CD14-positive monocyte (primary cell): Measurements from ENCODE around the gene ZNF407. TPM values are rescaled to one million over a fixed set of nuclear protein-coding genes. Genes with fewer than 3 reads are reported as not detected.

Experiments
- DNase-seq, 3 donors: peaks; one replicate each; pipeline ENCODE4 v3.0.0-alpha.2; 2011 to 2022
- H2AFZ ChIP-seq: 2 replicates; pipeline ENCODE4 v1.6.0; 2012; ENCODE audit warnings: mild to moderate bottlenecking, low read depth, low read length, inconsistent platforms; ENCODE audit not compliant: insufficient read depth, poor library complexity, severe bottlenecking
- H3K27ac ChIP-seq, 2 donors: 1 replicate in 1 of 2; 2 replicates in 1 of 2; pipeline ENCODE4 v1.5.1; 2012 to 2013; ENCODE audit warnings: low read length in 2 of 2, control low read depth in 1 of 2, inconsistent platforms in 1 of 2, low read depth in 1 of 2, mild to moderate bottlenecking in 1 of 2
- H3K27me3 ChIP-seq, 2 donors: one replicate each; pipeline versions ENCODE4 v1.6.0 to v1.6.1; 2011 to 2013; ENCODE audit warnings: low read length in 2 of 2; ENCODE audit not compliant: control insufficient read depth in 2 of 2, insufficient read depth in 2 of 2
- H3K36me3 ChIP-seq, 2 donors: replicated peaks in 1 of 2; 1 replicate in 1 of 2; 2 replicates in 1 of 2; pipeline versions ENCODE4 v1.5.1 to v1.6.1; 2012 to 2013; ENCODE audit warnings: low read length in 2 of 2, control low read depth in 1 of 2, inconsistent platforms in 1 of 2, mild to moderate bottlenecking in 1 of 2; ENCODE audit not compliant: insufficient read depth in 2 of 2, control insufficient read depth in 1 of 2
- H3K4me1 ChIP-seq, 2 donors: 1 replicate in 1 of 2; 2 replicates in 1 of 2; pipeline versions ENCODE4 v1.5.1 to v1.6.1; 2012 to 2013; ENCODE audit warnings: low read length in 2 of 2, control low read depth in 1 of 2, inconsistent platforms in 1 of 2, mild to moderate bottlenecking in 1 of 2, moderate library complexity in 1 of 2; ENCODE audit not compliant: insufficient read depth in 2 of 2, control insufficient read depth in 1 of 2
- H3K4me2 ChIP-seq: replicated peaks from 2 replicates; pipeline ENCODE3; 2012; ENCODE audit warnings: low read length, moderate library complexity, mild to moderate bottlenecking; ENCODE audit not compliant: poor library complexity, severe bottlenecking; ENCODE audit errors: extremely low read depth
- H3K4me3 ChIP-seq, 3 experiments: fragments of 200-600 bp in 1 of 3; sonication (generic) in 1 of 3; replicated peaks in 1 of 3; 1 replicate in 2 of 3; 2 replicates in 1 of 3; pipeline ENCODE4 v1.5.1; 2011 to 2013; ENCODE audit warnings: low read length in 3 of 3, mild to moderate bottlenecking in 3 of 3, control low read depth in 2 of 3, low read depth in 2 of 3, inconsistent platforms in 1 of 3, moderate library complexity in 1 of 3
- H3K79me2 ChIP-seq: 2 replicates; pipeline ENCODE4 v1.6.0; 2012; ENCODE audit warnings: mild to moderate bottlenecking, control low read depth, inconsistent platforms, low read length, moderate library complexity; ENCODE audit not compliant: insufficient read depth
- H3K9ac ChIP-seq: 2 replicates; pipeline ENCODE4 v1.6.0; 2017; ENCODE audit warnings: low read length, mild to moderate bottlenecking; ENCODE audit not compliant: insufficient read depth, poor library complexity, severe bottlenecking
- H3K9me3 ChIP-seq, 2 donors: replicated peaks in 1 of 2; 1 replicate in 1 of 2; 2 replicates in 1 of 2; pipeline versions ENCODE4 v1.5.1 to v1.6.1; 2012 to 2013; ENCODE audit warnings: low read length in 2 of 2, control low read depth in 1 of 2; ENCODE audit not compliant: control insufficient read depth in 1 of 2, insufficient read depth in 1 of 2
- H4K20me1 ChIP-seq: 2 replicates; pipeline ENCODE4 v1.6.0; 2012; ENCODE audit warnings: mild to moderate bottlenecking, low read length, control low read depth, moderate library complexity; ENCODE audit not compliant: insufficient read depth
- H3K27ac Mint-ChIP-seq, 7 donors: one replicate each; pipeline ENCODE4 v1.8.0; 2020; ENCODE audit warnings: mild to moderate bottlenecking in 7 of 7, mixed read lengths in 7 of 7, moderate library complexity in 6 of 7, inconsistent platforms in 2 of 7
- H3K27me3 Mint-ChIP-seq, 3 donors: one replicate each; pipeline ENCODE4 v1.8.0; 2021 to 2022; ENCODE audit warnings: low read depth in 3 of 3, mild to moderate bottlenecking in 3 of 3, mixed read lengths in 3 of 3, moderate library complexity in 3 of 3, inconsistent platforms in 1 of 3
- H3K36me3 Mint-ChIP-seq, 2 donors: one replicate each; pipeline ENCODE4 v1.8.0; 2020; ENCODE audit warnings: mixed read lengths in 2 of 2, inconsistent platforms in 1 of 2, mild to moderate bottlenecking in 1 of 2
- H3K4me1 Mint-ChIP-seq: one replicate; pipeline ENCODE4 v1.8.0; 2020; ENCODE audit warnings: mild to moderate bottlenecking, mixed read lengths
- H3K4me3 Mint-ChIP-seq, 2 donors: one replicate each; pipeline ENCODE4 v1.8.0; 2020; ENCODE audit warnings: mild to moderate bottlenecking in 2 of 2, mixed read lengths in 2 of 2, moderate library complexity in 1 of 2
- H3K9me3 Mint-ChIP-seq, 7 donors: one replicate each; pipeline ENCODE4 v1.8.0; 2020 to 2022; ENCODE audit warnings: mixed read lengths in 7 of 7, mild to moderate bottlenecking in 6 of 7, moderate library complexity in 6 of 7, inconsistent platforms in 2 of 7
- WGBS: methylation state at CpG from one replicate; pipeline ENCODE4 v1.1.5; 2013; ENCODE audit warnings: missing lambda C conversion rate; ENCODE audit not compliant: insufficient coverage; 5-methylcytosine and 5-hydroxymethylcytosine counted together
- intact Hi-C, 2 donors: fragments of 100-400 bp; cut with micrococcal nuclease; formaldehyde crosslinking; loops; one replicate each; pipeline versions ENCODE4 v1.15.0 to v1.15.1; 2023
- polyA plus RNA-seq, 3 donors: library from polyadenylated mRNA; depleted of rRNA in 1 of 3; unstranded in 2 of 3; stranded (reverse) in 1 of 3; fragments of 300-500 nt in 2 of 3; fragments of >200 nt in 1 of 3; fragmentation: Illumina TruSeq in 2 of 3; gene quantifications; 1 replicate in 2 of 3; 2 replicates in 1 of 3; pipeline ENCODE4 v1.2.3, GENCODE V29; 2012 to 2021
- TF ChIP-seq, protein P1 (sequence below): fragments of 200-600 bp; IDR thresholded peaks from one replicate; pipeline ENCODE4 v1.8.0; 2022; ENCODE audit warnings: antibody characterized with exemption, mild to moderate bottlenecking

ZNF407 gene
- polyA plus RNA-seq, 3 donors: 1.3 to 3.6 (median 1.6) TPM

DNA sequence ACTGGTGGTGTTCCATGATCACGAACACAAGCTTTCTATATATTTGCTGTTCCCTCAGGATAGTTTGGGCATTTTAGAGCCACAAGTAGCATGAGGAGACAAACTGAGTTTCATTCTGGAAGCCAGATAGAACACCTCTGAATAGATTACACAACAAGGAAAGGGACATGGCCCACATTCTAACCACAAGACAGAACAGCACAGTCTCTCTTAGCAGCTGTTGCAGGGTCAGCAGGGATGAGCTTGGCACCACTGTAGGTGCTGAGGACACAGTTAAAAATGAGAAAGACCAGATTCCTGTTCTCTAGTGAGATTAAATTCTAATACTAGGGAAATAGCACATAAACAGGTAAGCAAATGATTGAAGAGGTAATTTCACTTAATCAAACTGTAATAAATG is 235.3 kb downstream of the ZNF407 start:
- no peaks in the 10 kb centered on the region for H3K4me1 ChIP-seq
- no peak for DNase-seq
- H3K79me2 ChIP-seq: no peaks in the 10 kb centered on the region
- H3K4me1 Mint-ChIP-seq: peaks cover 5% of the 10 kb centered on the region
- H4K20me1 ChIP-seq: no peaks in the 10 kb centered on the region
- no peaks in the 10 kb centered on the region for H3K27me3 ChIP-seq
- no CpG with 5 or more reads among the region's 1 CpG for WGBS
- no peak overlapping the region for H3K4me2 ChIP-seq
- no peak overlapping the region for H3K9ac ChIP-seq
- H3K9me3 Mint-ChIP-seq: no peaks in the 10 kb centered on the region
- no peak overlapping the region for H3K27ac Mint-ChIP-seq
- H3K4me3 ChIP-seq: no peak overlapping the region
- H3K4me3 Mint-ChIP-seq: no peak overlapping the region
- TF ChIP-seq, protein P1, sequence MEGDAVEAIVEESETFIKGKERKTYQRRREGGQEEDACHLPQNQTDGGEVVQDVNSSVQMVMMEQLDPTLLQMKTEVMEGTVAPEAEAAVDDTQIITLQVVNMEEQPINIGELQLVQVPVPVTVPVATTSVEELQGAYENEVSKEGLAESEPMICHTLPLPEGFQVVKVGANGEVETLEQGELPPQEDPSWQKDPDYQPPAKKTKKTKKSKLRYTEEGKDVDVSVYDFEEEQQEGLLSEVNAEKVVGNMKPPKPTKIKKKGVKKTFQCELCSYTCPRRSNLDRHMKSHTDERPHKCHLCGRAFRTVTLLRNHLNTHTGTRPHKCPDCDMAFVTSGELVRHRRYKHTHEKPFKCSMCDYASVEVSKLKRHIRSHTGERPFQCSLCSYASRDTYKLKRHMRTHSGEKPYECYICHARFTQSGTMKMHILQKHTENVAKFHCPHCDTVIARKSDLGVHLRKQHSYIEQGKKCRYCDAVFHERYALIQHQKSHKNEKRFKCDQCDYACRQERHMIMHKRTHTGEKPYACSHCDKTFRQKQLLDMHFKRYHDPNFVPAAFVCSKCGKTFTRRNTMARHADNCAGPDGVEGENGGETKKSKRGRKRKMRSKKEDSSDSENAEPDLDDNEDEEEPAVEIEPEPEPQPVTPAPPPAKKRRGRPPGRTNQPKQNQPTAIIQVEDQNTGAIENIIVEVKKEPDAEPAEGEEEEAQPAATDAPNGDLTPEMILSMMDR: no peak
- peaks cover 9 to 12% of the 10 kb centered on the region in 2 donors for H3K36me3 Mint-ChIP-seq
- intact Hi-C loops: loop anchor here in 1 of 2 donors (5.0 kb wide), 1 partner anchor 604 kb away; no protein-coding TSS in a partner anchor
- no peak overlapping the region for H2AFZ ChIP-seq
- H3K36me3 ChIP-seq: no peaks in the 10 kb centered on the region
- no peaks in the 10 kb centered on the region for H3K9me3 ChIP-seq
- H3K27ac ChIP-seq: no peak overlapping the region
- H3K27me3 Mint-ChIP-seq: peaks cover 0 to 4% (median 0%) of the 10 kb centered on the region in 3 donors

DNA sequence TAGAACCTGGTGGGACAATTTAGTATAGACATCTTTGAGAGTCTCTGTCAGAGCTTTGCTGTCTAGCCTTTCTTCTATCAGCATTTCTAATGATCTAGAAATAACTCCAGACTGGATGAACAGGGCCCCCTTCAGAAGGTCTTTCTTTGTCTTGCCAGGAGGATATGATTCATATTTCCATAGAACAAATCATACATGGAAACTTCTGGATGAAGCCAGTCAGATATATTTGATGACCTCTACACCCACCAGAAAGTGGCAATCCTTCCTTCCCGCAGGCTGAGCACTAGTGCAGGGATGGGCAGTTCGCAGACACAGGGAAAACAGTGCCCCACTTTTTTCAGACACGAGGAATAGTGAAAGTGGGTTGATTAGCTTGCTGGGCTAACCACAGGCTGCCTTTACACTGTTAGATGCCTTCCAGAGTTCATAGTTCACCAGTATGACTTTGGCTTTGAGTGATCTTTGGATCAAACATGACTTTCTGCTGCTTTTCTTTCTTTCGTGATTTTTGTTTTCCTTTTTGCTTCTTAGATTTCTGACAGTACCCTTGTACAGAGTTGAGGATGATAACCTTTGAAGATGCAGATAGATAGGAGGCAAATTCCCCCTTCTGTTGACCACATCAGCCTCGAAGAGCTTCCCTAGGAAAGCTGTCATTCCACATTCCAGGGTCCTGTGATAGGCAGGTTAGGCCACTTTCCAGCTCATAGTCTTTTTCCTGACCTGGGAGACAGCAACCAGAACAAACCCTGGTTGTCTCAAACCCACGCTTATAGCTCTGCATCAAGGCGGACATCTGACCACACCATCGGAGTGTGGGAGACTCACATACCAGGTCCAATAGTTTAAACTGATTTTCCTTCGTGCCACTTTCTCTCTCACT is 237.0 kb downstream of the ZNF407 start:
- Mint-ChIP-seq H3K27me3 (peaks cover 0 to 4% (median 0%) of the 10 kb centered on the region in 3 donors), H3K36me3 (peaks cover 15 to 16% of the 10 kb centered on the region in 2 donors), H3K4me3 (no peak overlapping the region), H3K27ac (no peak overlapping the region), H3K9me3 (no peaks in the 10 kb centered on the region), H3K4me1 (peaks cover 5% of the 10 kb centered on the region)
- Histone ChIP-seq H3K4me3 (no peak overlapping the region), H3K27ac (no peak overlapping the region), H3K9me3 (no peaks in the 10 kb centered on the region), H3K36me3 (peaks cover 0 to 3% of the 10 kb centered on the region in 2 donors), H3K4me2 (no peak overlapping the region), H3K9ac (no peak overlapping the region), H3K4me1 (no peaks in the 10 kb centered on the region), H3K27me3 (no peaks in the 10 kb centered on the region), H2AFZ (no peak overlapping the region), H4K20me1 (no peaks in the 10 kb centered on the region), H3K79me2 (no peaks in the 10 kb centered on the region)
- intact Hi-C loops: loop anchor here in 1 of 2 donors (5.0 kb wide), 1 partner anchor 603 kb away; no protein-coding TSS in a partner anchor
- DNase-seq: no peak
- TF ChIP-seq, protein P1: no peak
- whole genome bisulfite sequencing: 98% methylated on average over 7 of the region's 9 CpGs
